DLD1 (cell line): ENCODE results near the gene IL4I1.

Experiments used
- in situ Hi-C: cut with HindIII; loops from 2 replicates; pipeline ENCODE4 v1.10.0; 2017; ENCODE audit warnings: low sequenced_read_pairs

Gene IL4I1

GRCh38 chr19:49864890-49865289, 31.8 kb downstream of the IL4I1 start:
- in situ Hi-C loops, result no loop called here

GRCh38 chr19:49863935-49864320, 32.8 kb downstream of the IL4I1 start:
- in situ Hi-C loops, result no loop called here

GRCh38 chr19:49863254-49863934, 33.3 kb downstream of the IL4I1 start:
- in situ Hi-C loops, result no loop called here

GRCh38 chr19:49862391-49863253, 34.1 kb downstream of the IL4I1 start:
- in situ Hi-C loops, result no loop called here

DNA sequence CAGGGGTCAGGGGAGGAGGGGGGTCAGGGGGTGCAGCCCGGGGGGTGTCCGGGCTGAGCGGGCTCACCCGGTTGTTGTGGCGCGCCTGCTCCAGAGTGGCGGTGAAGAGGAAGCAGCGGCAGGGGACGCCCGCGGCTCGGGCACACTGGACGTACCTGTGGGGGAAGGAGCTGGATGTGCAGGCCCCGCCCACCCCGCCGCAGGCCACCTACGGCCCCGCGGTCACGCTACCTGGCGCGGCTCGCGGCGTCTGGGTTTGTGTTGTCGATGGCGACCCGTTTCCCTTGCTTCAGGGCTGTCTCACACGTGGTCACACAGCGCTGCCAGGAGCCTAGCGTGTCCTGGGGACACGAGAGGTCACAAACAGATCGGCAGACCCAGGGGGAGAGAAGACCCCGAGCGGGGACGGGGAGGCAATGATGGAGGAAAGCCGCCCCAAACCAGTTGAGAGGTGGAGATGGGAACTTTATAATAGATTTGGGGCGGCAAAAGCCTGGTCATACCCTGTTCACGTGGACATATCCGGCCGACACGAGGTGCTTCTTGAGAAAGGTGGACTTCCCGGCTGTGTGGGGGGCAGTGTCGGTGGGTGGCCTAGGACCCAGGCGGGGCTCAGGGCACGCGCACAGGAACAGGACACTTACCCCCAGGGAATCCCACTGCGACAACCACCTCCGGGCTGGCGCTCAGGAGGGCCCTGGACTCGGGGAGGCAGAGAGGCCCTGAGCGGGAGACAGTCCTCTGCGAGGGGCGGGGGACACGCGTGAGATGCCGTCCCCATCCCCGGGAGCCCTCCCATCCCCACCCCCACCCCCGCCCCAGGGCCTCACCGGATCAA, 34.9 kb downstream of the IL4I1 start:
- in situ Hi-C loops, result no loop called here

DNA sequence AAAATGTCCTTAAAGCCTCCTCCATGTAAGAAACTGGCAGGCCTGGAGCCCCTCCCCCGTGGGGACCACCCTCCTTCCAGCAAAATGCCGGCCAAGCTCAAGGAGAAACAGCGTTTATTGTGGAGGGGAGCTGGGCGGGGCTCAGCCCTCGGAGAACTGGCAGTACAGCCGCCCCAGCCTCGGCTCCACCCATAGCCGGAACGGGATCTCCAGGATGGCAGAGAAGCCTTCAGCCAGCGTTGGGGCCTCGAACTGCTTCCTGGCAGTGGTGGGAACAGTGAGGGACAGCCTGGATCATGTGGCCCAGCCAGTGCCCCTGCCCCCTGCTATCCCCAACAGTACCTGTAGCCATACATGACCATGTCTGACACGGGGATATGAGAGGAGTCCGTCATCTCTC, 35.6 kb downstream of the IL4I1 start:
- in situ Hi-C loops, result no loop called here

- in situ Hi-C loops, result no loop called here
Measured at GRCh38 chr19:49860336-49861102, 36.2 kb downstream of the IL4I1 start.

- in situ Hi-C loops, result no loop called here
Measured at GRCh38 chr19:49859682-49860335, 36.9 kb downstream of the IL4I1 start.

DNA sequence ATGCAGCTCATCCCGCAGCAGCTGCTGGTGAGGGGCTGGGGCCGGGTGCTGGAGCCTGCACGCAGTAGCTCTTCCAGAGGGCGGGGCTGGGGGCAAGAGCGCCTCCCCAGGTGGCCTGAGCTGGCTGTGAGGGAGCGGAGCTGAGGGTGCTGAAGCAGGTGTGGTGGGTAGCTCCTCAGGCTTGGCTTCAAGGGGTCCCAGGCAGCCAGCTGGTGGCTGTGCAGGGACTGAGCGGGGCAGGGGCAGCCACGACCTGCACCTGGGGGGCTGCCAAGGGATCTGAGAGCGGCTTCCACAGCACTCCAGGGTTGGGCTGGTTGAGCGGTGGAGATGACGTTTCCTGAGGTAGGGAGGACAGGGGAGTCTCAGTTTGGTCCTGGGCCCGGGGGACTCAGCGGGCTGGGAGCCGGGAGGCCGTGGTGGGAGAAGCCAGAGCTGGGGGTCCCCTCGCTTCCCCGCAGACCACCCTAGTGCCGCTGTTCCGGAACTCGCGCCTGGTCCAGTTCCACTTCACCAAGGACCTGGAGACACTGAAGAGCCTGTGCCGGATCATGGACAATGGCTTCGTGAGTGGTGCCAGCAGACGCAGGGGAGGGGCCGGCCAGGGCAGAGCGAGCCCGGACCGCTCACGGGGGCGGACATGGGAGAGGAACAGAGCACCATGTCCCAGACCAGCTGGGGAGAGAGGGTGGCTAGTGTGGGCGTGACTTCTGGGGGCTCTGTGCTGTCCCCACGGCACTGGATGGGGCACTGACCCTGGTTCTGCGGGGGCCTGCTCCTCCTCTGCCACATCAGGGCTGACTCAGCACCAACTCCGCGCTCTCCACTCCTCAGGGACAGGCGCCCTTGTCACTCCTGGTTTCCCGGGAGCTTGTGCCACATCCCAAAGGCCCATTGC, 38.4 kb downstream of the IL4I1 start:
- in situ Hi-C loops, result no loop called here

- in situ Hi-C loops, result no loop called here
Measured at GRCh38 chr19:49857838-49858087, 38.9 kb downstream of the IL4I1 start.

DNA sequence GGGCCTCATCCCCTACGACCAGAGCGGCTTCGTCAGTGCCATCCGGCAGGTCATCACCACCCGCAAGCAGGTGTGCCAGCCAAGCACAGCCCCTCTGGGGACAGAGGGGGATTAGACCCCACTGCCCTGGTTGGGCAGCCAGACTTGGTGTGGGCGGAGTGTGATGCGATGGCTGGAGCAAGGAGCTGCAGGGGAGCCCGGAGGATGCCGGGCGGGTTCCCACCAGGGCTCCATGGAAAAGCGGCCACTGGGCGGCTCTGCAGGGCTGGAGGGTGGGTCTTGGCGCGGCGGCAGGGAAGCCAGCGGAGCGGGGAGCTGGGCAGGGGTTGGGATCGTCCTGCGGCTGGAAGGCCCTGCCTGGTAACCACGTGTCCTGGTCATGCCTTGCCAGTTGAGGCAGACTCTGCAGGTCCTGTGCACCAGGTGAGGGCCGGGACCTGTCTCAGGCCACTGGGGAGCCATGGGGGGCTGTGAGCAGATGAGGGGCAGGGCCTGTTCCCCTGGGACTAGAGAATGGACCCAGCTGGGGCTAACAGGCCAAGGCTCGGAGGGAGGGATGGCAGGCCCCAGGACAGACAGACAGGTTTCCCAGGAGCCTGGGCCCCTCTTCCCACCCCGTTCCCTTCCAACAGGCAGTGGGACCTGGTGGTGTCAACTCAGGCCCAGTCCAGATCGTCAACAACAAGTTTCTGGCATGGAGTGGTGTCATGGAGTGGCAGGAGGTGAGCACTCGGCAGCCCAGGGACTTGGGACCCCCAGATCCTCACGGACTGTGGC, 39.4 kb downstream of the IL4I1 start:
- in situ Hi-C loops, result no loop called here

DNA sequence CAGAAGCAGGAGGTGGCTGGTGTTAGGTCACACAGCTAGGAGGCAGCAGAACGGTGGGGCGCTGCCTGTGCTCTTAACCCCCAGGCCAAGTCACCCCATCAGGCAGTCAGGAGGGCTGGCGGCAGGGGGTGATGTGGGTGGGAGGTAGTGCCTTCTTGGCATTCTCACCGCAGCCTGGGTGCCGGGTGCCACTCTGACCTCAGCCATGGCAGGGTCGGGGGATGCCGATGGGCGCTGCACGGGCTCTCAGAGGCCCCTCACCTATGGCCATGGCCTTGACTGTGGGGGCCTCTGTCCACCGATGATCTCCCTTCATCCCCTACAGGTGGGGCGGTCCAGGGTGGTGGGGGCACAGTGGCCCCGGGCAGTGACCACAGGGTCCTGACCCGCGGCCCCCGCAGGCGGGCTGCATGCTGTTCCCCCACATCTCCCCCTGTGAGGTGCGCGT, 40.1 kb downstream of the IL4I1 start:
- in situ Hi-C loops, result no loop called here

- in situ Hi-C loops, result no loop called here
Measured at GRCh38 chr19:49855676-49856573, 40.8 kb downstream of the IL4I1 start.

DNA sequence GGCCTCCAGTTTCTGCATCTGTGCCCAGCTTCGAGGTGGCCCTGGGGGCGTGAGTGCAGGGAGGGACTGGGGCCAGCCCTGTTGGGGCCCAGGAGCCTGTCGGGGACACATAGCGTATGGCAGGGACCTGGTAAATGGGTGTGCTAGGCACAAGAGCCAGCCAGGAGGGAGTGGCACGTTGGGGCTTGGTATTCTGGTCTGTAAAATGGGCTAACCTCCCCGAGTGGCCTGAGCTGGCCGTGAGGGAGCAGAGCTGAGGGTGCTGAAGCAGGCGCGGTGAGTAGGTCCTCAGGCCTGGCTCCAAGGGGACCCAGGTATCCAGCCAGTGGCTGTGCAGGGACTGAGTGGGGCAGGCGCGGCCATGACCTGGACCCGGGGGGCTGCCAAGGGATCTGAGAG, 41.4 kb downstream of the IL4I1 start:
- in situ Hi-C loops, result no loop called here

- in situ Hi-C loops, result no loop called here
Measured at GRCh38 chr19:49854378-49855263, 42.1 kb downstream of the IL4I1 start.

DNA sequence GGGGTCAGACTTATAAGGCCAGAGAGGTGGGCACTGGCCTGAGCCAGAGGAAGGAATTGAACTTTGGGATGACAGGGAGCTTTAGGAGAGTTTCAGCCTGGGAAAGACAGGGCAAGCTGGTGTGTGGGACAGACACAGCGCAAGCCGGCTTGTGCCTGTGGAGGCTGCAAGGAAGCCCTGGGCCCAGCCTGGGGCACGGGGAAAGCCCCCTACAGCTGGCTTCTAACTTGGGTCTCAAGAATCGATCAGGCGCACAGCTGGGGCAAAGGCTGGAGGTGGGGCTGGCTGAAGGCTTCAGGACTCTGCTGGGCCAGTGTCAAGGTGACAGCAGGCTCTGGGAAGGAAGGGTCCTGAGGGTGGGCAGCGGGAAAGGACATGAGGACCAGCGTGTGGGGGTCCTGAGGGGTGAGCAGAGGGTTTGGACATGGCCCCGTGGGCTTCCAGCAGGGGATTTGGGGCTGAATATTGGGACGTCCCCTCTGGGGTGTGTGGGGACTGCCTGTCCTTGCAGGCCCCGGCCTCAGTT, 42.8 kb downstream of the IL4I1 start:
- in situ Hi-C loops, result no loop called here
